SHP77 (cell line): Measurements from ENCODE around the gene MARVELD2.
"Not testable (repeated sequence)": the region's sequence is repeated elsewhere in the genome, so short reads cannot be mapped to it uniquely, and the experiment has no call there.

Experiments
- DNase-seq, 2 experiments: peaks; one replicate each; lab custom pipeline; 2025; lab: John Stamatoyannopoulos, UW

Gene MARVELD2, protein sequence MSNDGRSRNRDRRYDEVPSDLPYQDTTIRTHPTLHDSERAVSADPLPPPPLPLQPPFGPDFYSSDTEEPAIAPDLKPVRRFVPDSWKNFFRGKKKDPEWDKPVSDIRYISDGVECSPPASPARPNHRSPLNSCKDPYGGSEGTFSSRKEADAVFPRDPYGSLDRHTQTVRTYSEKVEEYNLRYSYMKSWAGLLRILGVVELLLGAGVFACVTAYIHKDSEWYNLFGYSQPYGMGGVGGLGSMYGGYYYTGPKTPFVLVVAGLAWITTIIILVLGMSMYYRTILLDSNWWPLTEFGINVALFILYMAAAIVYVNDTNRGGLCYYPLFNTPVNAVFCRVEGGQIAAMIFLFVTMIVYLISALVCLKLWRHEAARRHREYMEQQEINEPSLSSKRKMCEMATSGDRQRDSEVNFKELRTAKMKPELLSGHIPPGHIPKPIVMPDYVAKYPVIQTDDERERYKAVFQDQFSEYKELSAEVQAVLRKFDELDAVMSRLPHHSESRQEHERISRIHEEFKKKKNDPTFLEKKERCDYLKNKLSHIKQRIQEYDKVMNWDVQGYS

DNA sequence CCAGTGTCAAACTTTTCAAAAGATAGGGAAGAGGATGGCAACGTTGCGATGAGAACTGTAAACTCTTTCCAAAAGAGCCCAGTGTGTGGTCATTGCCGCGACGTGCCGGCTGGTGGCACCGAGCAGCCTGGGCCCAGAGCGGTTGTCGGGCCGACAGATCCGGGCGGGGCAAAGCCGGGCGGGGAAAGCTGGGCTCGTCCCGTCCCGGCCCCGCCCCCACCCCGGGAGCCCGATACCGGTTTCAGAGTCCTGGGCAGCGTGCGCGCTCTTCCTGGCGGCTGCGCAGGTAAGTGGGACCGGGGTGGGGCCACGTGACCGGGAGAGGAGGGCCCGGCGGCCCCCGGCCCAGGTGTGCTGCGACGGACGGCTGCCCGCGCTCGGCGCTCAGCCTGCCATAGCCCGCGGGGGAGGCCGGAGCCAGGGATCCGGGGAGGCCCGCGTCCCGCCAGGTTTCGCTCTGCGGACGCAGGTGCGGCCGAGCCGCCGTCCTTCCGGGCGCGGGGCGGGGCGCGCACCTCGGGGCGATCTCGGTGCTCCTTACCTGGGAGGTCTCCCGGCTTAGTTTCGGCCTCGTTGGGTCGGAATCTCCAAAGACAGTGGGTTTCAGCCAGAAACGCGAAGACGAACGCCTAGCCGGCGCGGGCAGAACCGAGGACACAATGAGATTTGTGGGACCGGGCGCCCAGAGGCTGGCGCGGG lies at the start of gene MARVELD2:
MARVELD2 (plus strand) TSS at position 232 of the 699 bp plus-strand sequence. CDS start 4,270 bp downstream, outside the sequence.
- peak; percentile 52 to 78 for DNase-seq

DNA sequence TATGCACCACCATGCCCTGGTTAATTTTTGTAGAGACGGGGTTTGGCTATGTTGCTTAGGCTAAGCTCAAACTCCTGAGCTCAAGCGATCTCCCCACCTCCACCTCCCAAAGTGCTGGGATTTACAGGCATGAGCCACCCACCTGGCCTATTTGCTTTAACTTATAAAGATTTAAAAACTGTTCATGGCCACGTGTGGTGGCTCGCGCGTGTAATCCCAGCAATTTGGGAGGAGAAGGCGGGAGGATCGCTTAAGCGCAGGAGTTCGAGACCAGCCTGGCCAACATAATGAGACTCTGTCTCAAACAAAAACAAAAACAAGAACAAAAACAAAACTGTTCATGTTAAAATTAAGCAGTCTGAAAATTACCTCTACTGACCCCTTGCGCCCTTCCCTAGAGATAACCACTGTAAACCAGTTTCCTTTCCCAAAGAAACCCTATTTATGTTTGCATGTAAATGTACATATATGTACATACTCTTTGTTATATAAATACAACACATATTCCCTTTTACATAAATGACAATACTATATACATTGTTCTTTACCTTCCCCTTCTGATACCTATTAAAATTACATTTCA lies 47.1 kb upstream of the MARVELD2 start:
- DNase-seq = no peak

DNA sequence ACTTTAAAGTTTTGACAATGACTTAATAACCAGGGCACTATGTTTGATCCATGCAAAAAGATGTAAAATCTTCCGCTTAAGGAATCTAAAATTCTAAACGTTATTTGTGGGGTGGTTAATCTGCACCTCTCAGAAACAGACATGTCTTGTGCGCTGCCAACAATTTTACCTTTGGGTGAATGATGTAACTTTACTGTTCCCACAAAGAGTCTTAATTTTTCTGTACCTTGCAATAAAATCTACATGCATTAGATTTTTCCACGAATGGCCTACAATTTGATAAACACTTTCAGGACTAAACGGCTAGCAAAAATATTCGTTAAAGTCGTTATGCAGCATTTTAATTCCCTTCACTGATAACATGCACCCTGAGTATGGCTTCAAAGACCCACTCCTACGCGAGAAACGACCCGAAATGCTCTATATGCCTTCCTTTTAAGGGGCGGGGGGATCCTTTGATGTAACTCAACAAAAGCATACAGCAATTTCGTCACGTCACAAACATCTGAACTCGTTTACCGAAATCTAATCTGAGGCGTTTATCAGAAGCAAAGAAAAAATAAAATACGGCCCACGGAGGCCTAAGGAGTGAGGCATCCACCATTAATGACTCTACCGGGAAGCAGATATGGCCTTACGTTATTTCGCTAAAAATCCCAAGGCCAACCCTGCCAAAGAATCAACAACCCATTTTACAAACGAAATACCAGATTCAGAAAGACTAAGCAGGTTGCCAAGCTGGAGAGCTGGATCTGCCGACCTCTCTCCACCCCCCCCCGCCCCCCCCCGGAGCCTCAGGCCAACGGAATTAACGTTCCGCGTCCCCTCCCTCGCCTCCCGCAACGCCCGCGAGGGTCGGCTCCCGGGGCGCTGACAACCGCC lies 46.2 kb upstream of the MARVELD2 start:
- peak in 1 of 2 experiments; percentile 6 for DNase-seq

DNA sequence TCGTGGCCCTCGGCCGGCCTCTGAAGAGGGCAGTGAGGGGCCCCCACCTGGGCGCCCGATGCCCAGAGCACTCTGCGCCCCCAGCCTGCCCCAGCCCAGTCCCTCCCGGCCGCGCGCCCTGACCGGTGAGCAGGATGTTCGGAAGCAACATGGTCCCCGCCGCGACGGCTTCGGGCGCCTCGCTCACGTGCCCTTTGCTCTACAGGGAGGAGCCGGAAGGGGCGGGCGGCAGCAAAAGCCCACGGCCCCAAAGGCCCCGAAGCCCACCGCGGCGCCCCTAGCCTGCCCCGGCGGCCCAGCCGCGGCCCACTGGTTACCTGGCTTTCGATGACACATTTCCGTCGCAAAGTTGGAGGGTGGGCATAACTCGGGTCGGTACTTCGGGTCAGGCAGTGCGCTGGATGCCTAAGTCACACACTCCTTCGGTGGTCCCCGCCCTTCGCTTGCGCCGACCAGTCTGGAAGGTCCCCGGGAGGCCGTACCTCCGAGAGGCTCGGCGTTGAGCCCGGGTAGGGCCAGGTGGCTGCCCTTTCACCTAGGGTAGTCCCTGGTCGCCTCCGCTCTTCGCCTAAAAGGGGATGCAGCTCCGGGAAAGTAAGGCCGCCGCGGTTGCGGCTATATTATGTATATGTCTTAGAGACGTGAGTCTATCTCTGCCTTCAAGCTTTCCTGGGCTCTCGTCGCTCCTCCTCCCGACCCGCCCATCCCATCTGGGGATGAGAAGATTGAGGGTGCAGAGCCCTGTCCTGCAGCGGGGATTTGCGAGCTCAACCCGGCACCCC lies 45.4 kb upstream of the MARVELD2 start, which contains the start of the genes AK6, RAD17 and TAF9:
AK6 (minus strand) TSS at position 181 of the 782 bp plus-strand sequence; CDS start at position 151, 30 bp downstream.
RAD17 (plus strand) TSS at position 479 of the 782 bp plus-strand sequence. CDS start 2,391 bp downstream, outside the sequence.
TAF9 (minus strand) TSS at position 181 of the 782 bp plus-strand sequence. CDS start 3,783 bp downstream, outside the sequence.
- DNase-seq = peak; percentile 90 to 93

DNA sequence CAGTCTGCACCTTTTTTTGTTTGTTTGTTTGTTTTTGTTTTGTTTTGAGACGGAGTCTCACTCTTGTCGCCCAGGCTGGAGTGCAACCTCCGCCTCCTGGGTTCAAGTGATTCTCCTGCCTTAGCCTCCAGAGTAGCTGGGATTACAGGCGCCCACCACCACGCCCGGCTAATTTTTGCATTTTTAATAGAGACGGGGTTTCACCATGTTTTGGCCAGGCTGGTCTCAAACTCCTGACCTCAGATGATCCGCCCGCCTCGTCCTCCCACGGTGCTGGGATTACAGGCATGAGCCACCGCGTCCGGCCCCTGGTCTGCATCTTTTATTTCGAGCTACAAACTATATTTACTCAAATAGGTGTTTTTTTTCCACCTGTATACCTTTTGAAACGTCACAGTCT lies 44.6 kb upstream of the MARVELD2 start:
- not testable (repeated sequence) for DNase-seq

DNA sequence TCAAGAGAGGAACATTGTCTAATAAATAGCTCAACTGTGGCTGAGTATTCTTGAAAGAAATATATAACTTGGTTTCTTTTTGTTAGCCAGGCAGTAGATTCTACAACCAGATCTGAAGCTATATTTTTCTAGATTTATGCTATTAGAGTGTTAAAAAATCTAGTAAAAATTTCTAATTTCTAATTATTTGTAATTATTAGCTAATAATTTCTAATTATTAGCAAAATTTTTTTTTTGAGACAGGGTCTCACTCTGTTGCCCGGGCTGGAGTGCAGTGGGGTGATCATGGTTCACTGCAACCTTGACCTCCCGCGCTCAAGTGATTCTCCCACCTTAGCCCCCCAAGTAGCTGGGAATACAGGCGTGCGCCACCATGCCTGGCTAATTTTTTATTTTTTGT lies 42.5 kb upstream of the MARVELD2 start:
- DNase-seq = no peak

DNA sequence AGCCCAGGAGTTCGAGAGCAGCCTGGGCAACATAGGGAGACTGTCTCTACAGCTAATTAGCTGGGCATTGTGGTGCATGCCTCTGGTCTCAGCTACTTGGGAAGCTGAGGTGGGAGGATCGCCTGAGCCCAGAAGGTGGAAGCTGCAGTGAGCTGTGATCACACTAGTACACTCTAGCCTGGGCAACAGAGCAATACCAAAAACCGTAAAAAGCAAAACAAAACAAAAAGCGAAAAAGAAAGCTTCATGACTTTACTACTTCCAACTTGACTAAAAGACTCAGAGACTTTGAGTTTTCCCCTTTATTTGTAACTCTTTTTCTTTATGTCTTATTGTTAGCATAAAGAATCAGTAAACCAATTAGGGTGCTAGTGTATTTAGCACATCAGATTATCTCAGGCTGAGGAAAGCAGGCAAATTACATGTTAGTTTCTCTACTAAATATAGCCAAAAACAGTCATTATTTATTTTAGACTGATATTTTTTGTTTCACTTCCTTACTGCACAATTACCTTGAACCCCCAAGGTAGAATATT lies 39.9 kb upstream of the MARVELD2 start:
- DNase-seq = no peak

DNA sequence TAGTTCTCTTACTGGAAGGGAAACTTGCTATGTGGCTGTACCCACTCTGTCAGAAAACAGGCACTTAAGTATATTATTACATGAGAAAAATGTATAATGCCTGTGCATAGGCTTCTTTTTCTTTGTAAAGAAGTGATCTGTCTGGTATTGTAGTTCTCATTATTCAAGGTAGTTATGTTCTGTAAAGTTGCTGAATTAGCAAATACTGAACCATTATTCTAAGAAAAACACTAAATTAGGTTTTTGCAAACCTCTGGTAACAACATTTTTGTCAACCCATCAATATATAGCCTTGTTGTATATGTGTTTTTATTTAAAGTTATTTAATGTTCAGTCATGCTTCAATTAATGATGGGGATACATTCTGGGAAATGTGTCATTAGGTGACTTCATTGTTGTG lies 36.5 kb upstream of the MARVELD2 start:
- DNase-seq = no peak

DNA sequence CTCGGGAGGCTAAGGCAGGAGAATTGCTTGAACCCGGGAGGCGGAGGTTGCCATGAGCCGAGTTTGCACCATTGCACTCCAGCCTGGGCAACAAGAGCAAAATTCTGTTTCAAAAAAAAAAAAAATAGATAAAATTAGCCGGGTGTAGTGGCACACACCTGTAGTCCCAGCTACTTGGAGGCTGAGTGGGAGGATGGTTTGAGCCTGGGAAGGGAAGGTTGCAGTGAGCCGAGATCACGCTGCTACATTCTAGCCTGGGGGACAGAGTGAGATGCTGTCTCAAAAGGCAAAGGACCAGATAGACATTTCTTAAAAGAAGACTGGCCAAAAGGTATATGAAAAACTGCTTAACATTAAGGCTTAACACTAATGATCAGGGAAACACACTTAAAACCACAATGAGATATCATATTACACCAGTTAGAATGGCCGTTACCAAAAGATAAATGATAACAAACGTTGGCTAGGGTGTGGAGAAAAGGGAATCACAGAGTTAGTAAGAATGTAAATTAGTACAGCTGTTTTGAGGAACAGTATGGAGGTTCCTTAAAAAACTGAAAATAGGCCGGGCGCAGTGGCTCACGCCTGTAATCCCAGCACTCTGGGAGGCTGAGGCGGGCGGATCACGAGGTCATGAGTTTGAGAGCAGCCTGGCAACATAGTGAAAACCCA lies 10.1 kb upstream of the MARVELD2 start:
- no peak for DNase-seq

DNA sequence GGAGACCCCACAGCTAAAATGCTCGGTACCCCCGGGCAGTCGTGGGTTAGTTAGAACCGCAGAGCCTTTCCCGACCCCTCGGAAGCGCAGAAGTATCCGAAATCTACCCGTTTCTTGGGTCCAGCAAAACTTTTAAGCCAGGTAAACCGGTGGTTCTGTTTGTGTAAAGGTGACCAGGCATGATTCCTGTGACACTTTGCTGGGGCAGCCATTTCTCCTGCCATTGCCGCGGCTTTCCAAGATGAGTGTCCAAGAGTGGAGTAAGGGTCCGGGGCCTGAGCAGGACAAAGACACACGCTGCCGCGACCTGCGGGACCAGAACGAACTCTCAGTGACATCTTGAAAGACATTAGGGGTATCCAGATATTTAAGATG lies 655 bp downstream of the MARVELD2 start:
- DNase-seq = peak; percentile 4 to 23

DNA sequence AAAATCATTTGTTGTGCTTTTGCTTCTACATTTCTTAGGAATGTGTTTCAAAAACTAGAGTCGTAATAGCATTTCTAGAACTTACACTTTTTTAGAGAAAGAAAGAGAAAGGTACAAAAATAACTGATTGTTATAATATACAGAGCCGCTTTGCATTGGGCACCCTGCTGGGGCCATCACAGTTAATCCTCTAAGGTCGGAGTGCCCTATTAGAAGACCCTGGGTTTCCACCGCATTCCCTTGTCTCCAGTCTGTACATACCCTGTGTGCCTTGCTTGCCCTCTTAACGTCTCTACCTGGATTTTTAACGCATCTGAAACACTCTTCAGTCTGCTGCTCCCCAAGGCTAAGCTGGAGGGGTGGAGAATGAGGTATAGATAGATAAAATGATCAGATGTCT lies 1.3 kb downstream of the MARVELD2 start:
- DNase-seq = no peak

DNA sequence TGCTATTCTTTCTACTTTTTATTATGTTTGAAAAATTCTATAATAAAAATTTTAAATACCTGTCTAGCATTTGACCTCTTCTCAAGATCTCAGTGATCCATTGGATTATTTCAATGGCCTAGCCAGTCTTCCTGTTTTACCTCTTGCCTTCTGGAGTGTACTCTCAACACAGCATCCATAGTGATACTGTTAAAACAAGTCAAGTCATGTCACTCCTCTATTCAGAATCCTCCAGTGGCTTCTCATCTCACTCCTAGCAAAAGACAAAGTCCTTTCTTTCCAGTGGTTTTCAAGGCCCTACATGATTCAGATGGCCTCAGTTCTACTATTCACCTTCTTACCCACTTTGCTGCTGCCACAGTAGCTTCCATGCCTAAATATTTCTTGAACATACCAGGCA lies 1.8 kb downstream of the MARVELD2 start:
- no peak for DNase-seq

DNA sequence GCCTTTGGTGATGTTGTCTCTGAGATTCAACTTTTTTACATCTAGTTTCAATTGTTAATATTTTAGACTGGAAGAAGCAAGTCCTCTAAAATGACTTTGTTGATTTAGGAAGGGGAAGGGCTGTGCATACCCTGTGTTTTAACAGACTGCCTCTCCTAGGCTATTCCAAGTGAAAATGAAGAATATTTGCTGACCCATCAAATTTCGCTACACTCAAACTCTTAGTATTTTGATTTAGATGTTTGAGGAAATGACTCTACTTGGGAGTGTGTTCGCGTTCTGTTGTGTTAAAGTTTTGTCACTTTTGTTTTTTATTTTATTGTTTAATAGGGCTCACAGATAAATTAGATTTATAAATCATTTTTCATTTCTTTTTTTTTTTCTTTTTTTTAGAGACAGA lies 3.6 kb downstream of the MARVELD2 start:
- no peak for DNase-seq

DNA sequence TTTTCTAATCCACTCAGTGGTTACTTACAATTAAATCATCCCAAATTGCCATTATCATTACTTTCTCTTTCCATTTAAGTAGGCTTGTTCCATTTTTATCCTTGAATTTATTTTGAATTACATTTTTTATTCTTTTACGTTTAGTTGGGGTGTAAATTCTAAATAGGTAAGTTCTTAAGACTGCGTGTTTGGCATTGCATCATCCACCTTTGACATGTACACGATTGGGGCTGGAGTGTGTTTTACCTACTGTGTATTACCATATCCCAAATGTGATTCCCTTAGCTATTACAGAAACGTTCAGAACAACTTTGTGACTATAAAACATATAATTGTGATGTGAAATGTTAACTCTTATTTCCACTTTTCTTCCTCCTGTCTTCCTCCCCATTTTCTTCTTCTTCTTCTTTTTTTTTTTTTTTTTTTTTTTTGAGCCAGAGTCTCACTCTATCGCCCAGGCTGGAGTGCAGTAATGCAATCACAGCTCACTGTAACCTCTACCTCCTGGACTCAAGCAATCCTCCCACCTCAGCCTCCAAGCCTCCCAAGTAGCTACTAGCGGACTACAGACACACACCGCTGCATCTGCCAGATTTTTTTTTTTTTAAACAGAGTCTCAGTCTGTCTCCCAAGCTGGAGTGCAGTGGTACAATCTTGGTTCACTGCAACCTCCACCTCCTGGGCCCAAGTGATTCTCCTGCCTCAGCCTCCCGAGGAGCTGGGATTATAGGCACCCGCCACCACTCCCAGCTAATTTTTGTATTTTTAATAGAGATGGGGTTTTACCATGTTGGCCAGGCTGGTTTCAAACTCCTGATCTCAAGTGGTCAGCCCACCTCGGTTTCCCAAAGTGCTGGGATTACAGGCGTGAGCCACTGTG lies 16.7 kb downstream of the MARVELD2 start:
- no peak for DNase-seq

DNA sequence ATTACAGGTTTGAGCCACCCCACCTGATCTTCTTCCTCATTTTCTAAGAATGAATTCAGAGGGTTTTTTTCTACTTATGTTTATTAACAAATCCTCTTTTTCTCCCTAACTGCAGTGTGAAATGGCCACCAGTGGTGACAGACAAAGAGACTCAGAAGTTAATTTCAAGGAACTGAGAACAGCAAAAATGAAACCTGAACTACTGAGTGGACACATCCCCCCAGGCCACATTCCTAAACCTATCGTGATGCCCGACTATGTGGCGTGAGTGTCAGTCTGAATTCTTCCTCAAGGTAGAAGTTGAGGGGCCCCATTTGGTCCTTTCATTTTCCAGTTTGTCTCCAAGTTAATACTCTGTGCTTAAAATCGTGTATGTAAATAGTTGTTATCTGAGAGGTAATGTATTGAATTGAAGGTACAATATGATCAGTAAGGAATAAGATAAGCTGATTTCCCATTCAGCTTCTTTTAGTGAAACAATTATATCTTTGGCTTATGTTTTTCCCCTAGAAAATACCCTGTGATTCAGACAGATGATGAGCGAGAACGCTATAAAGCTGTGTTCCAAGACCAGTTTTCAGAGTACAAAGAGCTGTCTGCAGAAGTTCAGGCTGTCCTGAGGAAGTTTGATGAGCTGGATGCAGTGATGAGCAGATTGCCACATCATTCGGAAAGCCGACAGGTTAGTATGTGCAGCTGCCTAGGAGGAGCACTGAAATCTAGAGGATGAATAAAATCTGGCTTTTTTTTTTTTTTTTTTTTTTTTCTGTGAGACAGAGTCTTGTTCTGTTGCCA lies 17.7 kb downstream of the MARVELD2 start:
- DNase-seq = no peak

DNA sequence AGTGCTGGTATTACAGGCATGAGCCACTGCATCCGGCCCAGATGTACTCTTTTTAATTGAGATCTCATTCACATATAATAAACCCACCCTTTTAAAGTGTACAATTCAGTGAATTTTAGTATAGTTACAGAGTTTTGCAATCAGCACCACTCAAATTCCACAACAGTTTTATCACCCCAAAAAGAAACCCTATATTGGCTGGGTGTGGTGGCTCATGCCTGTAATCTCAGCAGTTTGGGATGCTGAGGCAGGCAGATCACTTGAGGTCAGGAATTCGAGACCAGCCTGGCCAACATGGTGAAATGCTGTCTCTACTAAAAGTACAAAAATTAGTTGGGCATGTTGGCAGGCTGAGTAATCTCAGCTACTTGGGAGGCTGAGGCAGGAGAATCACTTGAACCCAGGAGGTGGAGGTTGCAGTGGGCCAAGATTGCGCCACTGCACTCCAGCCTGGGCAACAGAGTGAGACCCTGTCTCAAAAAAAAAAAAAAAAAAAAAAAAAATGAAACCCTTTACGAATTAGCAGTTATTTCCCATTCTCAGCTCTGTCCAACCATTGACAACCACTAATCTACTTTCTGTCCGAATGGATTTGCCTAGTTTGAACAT lies 20.5 kb downstream of the MARVELD2 start:
- not testable (repeated sequence) for DNase-seq

DNA sequence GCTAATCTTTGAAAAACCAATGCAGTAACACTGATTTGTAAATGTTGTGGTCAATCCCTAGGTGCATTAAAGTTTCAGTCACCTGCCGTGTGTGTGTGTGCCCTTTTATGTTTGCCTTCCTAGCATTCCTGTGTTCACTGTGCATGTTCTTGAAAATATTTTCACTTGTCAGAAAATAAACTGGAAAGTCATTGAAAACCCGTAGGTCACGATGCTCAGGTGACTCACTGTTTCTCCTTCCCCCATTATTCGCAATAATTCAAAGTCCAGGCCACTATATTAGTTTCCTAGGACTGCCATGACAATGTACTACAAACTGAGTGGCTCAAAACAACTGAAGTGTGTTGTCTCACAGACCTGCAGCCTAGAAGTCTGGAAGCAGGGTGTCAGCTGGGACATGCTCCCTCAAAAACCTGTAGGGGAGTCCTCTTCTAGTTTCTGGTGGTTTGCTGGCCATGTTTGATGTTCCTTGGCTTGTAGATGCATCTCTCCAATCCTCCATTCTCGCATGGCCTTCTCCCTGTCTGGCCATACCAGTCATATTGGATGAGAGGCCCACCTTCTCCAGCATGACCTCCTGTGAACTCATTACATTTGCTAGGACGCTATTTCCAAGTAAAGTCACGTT lies 29.3 kb downstream of the MARVELD2 start:
- no peak for DNase-seq
